SK-N-SH treated with all-trans-retinoic acid at 6 μM for 48 hours (cell line): Measurements from ENCODE around the gene C17orf114.

Experiments used
- ATAC-seq: fragments of 200-7000 bp; cut with Tn5 transposase; 3 replicates; pipeline ENCODE4 v1.9.1; 2020; ENCODE audit warnings: mild to moderate bottlenecking, moderate library complexity
- BACH2 ChIP-seq: fragments of 250-450 bp; sonication (Bioruptor Pico); IDR thresholded peaks from 2 replicates; pipeline ENCODE4 v1.9.0; 2021; ENCODE audit warnings: mild to moderate bottlenecking, borderline replicate concordance
- CREB5 ChIP-seq: fragments of 250-450 bp; sonication (Bioruptor Pico); IDR thresholded peaks from 2 replicates; pipeline ENCODE4 v1.5.1; 2020; ENCODE audit warnings: low read depth, mild to moderate bottlenecking, moderate library complexity
- CSDC2 ChIP-seq: fragments of 250-450 bp; sonication (Bioruptor Pico); IDR thresholded peaks from 2 replicates; pipeline ENCODE4 v1.5.0; 2020; ENCODE audit warnings: mild to moderate bottlenecking, moderate library complexity
- CSRNP3 ChIP-seq: fragments of 250-450 bp; sonication (Bioruptor Pico); IDR thresholded peaks from 2 replicates; pipeline ENCODE4 v1.5.1; 2021; ENCODE audit warnings: mild to moderate bottlenecking, moderate library complexity
- ESRRG ChIP-seq: fragments of 250-450 bp; sonication (Bioruptor Pico); IDR thresholded peaks from 2 replicates; pipeline ENCODE4 v1.6.1; 2021; ENCODE audit warnings: mild to moderate bottlenecking
- GLIS3 ChIP-seq: fragments of 250-450 bp; sonication (Bioruptor Pico); IDR thresholded peaks from 2 replicates; pipeline ENCODE4 v1.5.0; 2020; ENCODE audit warnings: mild to moderate bottlenecking, moderate library complexity
- ISL1 ChIP-seq: fragments of 250-450 bp; sonication (Bioruptor Pico); IDR thresholded peaks from 2 replicates; pipeline ENCODE4 v2.1.2; 2022; ENCODE audit warnings: mild to moderate bottlenecking, moderate library complexity
- PATZ1 ChIP-seq: fragments of 250-450 bp; sonication (Bioruptor Pico); IDR thresholded peaks from 2 replicates; pipeline ENCODE4 v1.8.0; 2020; ENCODE audit warnings: mild to moderate bottlenecking, moderate library complexity, borderline replicate concordance
- POU6F1 ChIP-seq: fragments of 250-450 bp; sonication (Bioruptor Pico); IDR thresholded peaks from 2 replicates; pipeline ENCODE4 v1.8.0; 2021; ENCODE audit warnings: low read depth, mild to moderate bottlenecking, moderate library complexity, borderline replicate concordance
- PPARA ChIP-seq: fragments of 250-450 bp; sonication (Bioruptor Pico); IDR thresholded peaks from 2 replicates; pipeline ENCODE4 v1.5.0; 2020; ENCODE audit warnings: mild to moderate bottlenecking, borderline replicate concordance
- RARB ChIP-seq: fragments of 250-450 bp; sonication (Bioruptor Pico); IDR thresholded peaks from 2 replicates; pipeline ENCODE4 v1.8.0; 2021; ENCODE audit warnings: mild to moderate bottlenecking, moderate library complexity
- SNAI2 ChIP-seq: fragments of 250-450 bp; sonication (Bioruptor Pico); IDR thresholded peaks from 2 replicates; pipeline ENCODE4 v1.5.0; 2020; ENCODE audit warnings: mild to moderate bottlenecking, moderate library complexity
- TCF4 ChIP-seq: fragments of 250-450 bp; sonication (Bioruptor Pico); IDR thresholded peaks from 2 replicates; pipeline ENCODE4 v1.8.0; 2021; ENCODE audit warnings: mild to moderate bottlenecking, moderate library complexity, borderline replicate concordance
- TOX ChIP-seq: fragments of 250-450 bp; sonication (Bioruptor Pico); IDR thresholded peaks from 2 replicates; pipeline ENCODE4 v1.8.0; 2021; ENCODE audit warnings: mild to moderate bottlenecking, moderate library complexity, borderline replicate concordance
- TSHZ2 ChIP-seq: fragments of 250-450 bp; sonication (Bioruptor Pico); IDR thresholded peaks from 2 replicates; pipeline ENCODE4 v1.5.0; 2020; ENCODE audit warnings: mild to moderate bottlenecking, moderate library complexity
- ZFP3 ChIP-seq: fragments of 250-450 bp; sonication (Bioruptor Pico); IDR thresholded peaks from 2 replicates; pipeline ENCODE4 v1.5.0; 2020; ENCODE audit warnings: mild to moderate bottlenecking, moderate library complexity
- ZFP30 ChIP-seq: fragments of 450-650 bp; formaldehyde crosslinking; IDR thresholded peaks from 2 replicates; pipeline ENCODE4 v1.5.0; 2022; ENCODE audit warnings: mild to moderate bottlenecking, moderate library complexity
- ZNF565 ChIP-seq: fragments of 450-650 bp; formaldehyde crosslinking; conservative IDR thresholded peaks from 2 replicates; pipeline ENCODE4 v1.5.0; 2020; ENCODE audit warnings: low read depth, mild to moderate bottlenecking, moderate library complexity
- ZNF70 ChIP-seq: fragments of 450-650 bp; formaldehyde crosslinking; IDR thresholded peaks from 2 replicates; pipeline ENCODE4 v1.5.0; 2020; ENCODE audit warnings: mild to moderate bottlenecking, moderate library complexity
- ZNF8 ChIP-seq: fragments of 450-650 bp; formaldehyde crosslinking; IDR thresholded peaks from 2 replicates; pipeline ENCODE4 v1.5.0; 2020; ENCODE audit warnings: mild to moderate bottlenecking, moderate library complexity

Gene C17orf114

GRCh38 chr17:4846635-4847390 lies 44.7 kb upstream of the C17orf114 start:
- TF ChIP-seq ZNF565 (CRISPR knock-in tag) (no peak), PATZ1 (CRISPR knock-in tag) (no peak), ISL1 (CRISPR knock-in tag) (no peak), POU6F1 (no peak), CSRNP3 (CRISPR knock-in tag) (no peak), GLIS3 (CRISPR knock-in tag) (no peak), RARB (CRISPR knock-in tag) (no peak), CSDC2 (CRISPR knock-in tag) (no peak), ZFP30 (CRISPR knock-in tag) (no peak), ZNF8 (CRISPR knock-in tag) (no peak), TCF4 (no peak), ESRRG (CRISPR knock-in tag) (no peak), ZFP3 (no peak), ZNF70 (CRISPR knock-in tag) (no peak), SNAI2 (CRISPR knock-in tag) (no peak), TSHZ2 (CRISPR knock-in tag) (no peak), PPARA (CRISPR knock-in tag) (no peak), BACH2 (CRISPR knock-in tag) (no peak), CREB5 (CRISPR knock-in tag) (no peak)

GRCh38 chr17:4845118-4845517 lies 43.0 kb upstream of the C17orf114 start:
- no peak for ATAC-seq

More at GRCh38 chr17:4846635-4847390, 44.7 kb upstream of the C17orf114 start:
- no peak for ATAC-seq

GRCh38 chr17:4843321-4844000 lies 41.3 kb upstream of the C17orf114 start:
- no peak for ATAC-seq
- no peak for TF ChIP-seq CREB5 (CRISPR knock-in tag)
- no peak for TF ChIP-seq ESRRG (CRISPR knock-in tag)
- TF ChIP-seq PPARA (CRISPR knock-in tag): no peak
- no peak for TF ChIP-seq POU6F1
- TF ChIP-seq TCF4: no peak
- no peak for TF ChIP-seq ISL1 (CRISPR knock-in tag)
- TF ChIP-seq ZNF8 (CRISPR knock-in tag): no peak
- no peak for TF ChIP-seq ZFP3
- no peak for TF ChIP-seq TOX
- TF ChIP-seq TSHZ2 (CRISPR knock-in tag): no peak

More at GRCh38 chr17:4845118-4845517, 43.0 kb upstream of the C17orf114 start:
- TF ChIP-seq ESRRG (CRISPR knock-in tag) (no peak), CSDC2 (CRISPR knock-in tag) (no peak), PPARA (CRISPR knock-in tag) (no peak)
